Stimulated activated CD4-positive, alpha-beta T cell treated with anti-CD3 and anti-CD28 coated beads, Interleukin-12 subunit alpha, Interleukin-12 subunit beta, amount 100 ng/mL, for 4 hours (primary cell): ENCODE measurements around the gene PAX1.

Experiments used
- DNase-seq: peaks from one replicate; pipeline ENCODE4 v3.0.0-alpha.2; 2020

Gene PAX1

GRCh38 chr20:21703717-21704407 lies 1.6 kb upstream of the PAX1 start:
- no peak for DNase-seq

- DNase-seq = no peak
Observed at GRCh38 chr20:21704408-21705385, 767 bp upstream of the PAX1 start.

DNA sequence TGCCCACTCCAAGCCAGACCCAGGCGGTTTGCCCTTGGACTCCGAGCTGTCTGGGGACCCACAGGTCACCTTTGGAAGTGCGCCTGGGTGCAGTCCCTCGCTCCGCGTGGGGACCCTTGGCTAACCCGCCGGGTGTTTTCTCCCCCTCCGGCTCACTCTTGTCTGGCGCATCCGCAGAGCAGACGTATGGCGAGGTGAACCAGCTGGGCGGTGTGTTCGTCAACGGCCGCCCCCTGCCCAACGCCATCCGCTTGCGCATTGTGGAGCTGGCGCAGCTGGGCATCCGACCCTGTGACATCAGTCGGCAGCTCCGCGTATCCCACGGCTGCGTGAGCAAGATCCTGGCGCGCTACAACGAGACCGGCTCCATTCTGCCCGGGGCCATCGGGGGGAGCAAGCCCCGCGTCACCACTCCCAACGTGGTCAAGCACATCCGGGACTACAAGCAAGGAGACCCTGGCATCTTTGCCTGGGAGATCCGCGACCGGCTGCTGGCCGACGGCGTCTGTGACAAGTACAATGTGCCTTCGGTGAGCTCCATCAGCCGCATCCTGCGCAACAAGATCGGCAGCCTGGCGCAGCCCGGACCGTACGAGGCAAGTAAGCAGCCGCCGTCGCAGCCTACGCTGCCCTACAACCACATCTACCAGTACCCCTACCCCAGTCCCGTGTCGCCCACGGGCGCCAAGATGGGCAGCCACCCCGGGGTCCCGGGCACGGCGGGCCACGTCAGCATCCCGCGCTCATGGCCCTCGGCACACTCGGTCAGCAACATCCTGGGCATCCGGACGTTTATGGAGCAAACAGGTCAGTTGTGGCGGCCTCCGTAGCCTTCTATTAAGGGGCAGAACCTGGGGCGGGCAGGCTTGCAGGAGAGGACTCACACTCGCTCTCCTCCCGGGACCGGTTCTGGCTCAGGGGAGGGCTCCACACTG lies 1.1 kb downstream of the PAX1 start:
- DNase-seq = no peak

DNA sequence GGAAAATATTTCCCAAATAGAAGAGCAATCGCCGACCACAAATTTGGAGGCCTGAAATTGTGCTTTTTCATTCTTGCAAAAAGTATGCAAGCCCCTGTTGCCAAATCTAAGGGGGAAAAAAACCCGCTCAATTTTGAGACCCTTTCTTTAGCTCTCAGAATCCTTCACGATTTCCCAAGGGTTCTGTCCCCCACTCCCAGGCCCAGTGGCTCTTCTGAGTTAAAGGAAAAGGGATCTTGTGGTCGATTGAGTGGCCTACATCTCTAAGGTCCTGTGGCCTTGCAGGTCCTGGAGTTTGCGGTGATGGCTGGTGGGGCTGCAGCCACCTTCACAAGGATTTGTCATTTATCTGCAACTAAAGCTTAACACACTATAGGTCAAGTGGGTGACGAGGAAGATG lies 1.8 kb downstream of the PAX1 start:
- no peak for DNase-seq

DNA sequence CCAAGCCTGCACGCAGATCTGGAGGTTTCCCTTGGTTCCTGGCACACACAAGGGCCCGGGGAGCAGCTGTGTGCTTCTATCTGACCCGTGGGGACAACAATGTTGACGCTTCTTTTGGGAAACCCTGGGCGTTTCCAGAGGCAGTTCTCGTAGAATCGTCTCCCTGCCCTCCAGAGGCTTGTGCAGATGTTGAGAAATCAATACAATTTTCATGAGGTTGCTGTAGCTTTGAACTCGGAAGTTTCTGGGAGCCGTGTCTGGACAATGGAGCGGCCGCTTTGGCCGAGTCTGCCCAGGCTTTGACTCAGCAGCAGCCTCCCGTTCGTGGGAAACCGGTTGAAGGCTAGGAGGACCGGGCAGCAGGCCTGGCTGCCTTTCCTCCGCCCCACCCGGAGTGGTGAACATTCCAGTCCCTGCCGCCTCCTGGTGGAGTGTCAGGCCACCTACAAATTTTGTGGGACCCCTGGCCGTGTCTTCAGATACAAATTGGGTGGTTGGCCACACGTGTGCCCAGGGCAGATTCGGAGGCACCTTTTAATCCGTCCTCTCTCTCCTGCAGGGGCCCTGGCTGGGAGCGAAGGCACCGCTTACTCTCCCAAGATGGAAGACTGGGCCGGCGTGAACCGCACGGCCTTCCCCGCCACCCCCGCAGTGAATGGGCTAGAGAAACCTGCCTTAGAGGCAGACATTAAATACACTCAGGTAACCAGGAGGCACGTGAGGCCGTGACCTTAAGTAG lies 2.7 kb downstream of the PAX1 start:
- no peak for DNase-seq

GRCh38 chr20:21708738-21709534 lies 3.5 kb downstream of the PAX1 start:
- DNase-seq = no peak

DNA sequence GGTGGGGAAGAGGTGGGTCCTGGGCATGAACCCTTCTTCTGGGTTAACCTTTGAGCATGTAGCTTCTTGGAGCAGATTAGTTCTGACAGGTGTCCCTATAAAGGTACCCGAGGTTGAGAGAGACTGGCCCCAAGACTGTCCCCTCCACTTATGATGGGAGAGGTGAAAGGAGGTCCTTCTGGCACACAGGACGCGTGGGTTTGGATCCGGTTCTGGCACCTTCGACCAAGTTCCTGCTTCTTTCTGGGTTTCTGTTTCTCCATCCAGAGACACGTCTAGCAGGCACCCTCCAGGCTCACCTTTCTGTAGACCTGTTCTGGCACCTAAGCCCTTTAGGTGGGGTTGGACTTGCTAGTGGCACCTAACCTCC lies 4.1 kb downstream of the PAX1 start:
- DNase-seq = no peak

GRCh38 chr20:21710341-21710740 lies 4.9 kb downstream of the PAX1 start:
- no peak for DNase-seq

DNA sequence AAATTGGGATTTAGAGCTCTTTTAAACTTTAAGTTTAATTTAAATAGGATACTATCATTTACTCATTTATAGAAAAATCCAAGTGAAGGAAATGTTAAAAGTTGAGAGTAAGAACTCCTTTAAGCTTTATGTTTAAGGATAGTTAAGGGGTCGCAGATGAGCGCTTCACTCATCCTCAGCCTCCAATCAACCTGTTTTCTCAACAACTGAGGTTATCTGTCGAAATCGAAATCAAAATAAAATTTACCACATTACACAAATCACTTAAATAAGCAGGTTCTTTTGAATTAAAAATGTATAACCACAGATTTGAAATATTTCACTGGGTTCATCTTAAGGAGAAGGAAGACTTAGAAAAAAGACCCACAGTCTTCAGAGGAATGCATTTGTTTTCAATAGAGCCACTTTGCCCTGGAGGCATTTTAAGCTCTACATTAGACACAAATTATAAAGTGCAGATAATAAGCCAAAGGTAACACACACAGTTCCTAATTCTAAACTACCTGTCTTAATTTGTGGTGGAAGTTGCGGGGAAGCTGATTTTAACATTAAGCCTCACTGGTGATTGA lies 5.5 kb downstream of the PAX1 start:
- no peak for DNase-seq

DNA sequence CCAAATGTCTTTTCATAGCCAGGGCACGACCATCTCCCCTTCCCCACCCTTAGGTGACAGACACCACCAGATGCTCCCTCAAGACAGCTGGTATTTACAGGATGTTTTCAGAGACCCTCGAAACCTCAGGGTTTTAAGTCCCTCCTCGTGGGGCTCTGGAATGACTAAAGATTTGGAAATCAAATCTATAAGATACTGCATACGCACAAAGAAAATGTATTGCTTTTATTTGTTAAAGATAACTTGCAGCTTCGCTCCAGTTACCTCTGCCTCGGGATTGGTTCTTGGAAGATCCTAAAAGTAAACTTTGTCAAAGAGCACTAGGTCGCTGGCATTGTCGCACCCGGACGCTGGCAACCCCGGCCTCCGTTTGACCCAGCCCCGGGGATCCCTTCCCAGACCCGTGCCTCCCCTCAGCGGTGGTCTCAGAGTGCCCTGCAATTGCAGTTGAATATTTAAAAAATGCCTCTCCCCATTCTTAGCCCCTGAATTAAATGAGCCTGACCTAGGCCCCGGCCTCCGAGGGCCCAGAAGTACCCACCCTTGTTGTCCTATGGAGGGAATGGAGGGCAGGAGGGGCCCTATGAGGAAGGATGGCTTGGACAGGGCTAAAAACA lies 7.1 kb downstream of the PAX1 start:
- DNase-seq = no peak

GRCh38 chr20:21713470-21713869 lies 8.0 kb downstream of the PAX1 start:
- no peak for DNase-seq

DNA sequence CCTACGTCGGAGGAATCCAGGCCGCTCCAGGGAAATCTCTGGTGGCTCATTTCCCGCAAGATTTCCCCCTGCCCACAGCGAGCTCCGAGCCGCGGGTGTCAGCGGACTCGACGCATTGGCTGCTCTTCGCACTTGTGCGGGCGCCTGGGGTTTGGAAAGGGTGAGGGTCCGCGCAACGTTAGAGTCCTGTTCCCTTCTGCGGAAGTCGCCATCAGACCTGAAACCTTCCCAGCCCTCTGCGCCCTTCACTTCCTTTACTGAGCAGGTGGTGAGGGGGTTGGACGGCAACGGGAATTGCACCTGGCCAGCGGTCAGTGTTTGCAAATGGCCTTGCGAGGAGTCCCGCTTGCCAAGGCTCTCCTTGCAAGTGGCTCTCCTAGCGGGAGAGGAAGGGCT lies 8.4 kb downstream of the PAX1 start:
- no peak for DNase-seq

GRCh38 chr20:21714297-21715192 lies 9.1 kb downstream of the PAX1 start:
- DNase-seq = no peak

DNA sequence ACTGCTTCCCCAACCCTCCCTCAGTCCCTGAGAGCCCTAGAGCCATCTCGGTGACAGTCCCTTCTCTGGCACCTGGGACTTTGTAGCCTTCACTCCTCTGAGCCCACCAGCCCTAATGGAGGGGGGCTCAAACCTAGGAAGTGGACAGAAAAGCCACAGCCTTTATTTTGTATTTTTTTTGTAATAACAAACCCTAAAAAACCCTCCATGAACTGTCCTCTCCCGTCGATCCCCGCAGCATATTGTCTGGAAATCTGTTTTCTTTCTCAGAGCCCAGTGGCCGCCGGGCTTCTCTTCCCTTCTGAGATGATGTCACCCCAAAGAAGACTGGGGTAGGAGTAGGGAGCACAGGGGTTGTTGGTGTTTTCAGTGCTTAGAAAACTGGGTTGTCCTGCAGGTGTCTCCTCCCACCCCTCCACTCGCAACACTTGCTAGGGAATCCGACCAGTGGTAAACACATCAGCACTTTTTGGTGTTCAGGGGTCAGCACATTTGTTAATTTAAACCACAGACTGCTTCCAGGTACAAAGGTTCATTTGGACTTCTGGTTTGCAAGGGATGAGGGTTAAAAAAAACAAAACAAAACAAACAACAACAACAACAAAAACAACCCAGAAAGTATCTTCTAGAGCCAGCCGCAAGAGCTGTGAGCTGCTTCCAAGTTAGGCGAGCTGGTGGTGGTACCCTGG lies 9.9 kb downstream of the PAX1 start:
- DNase-seq = no peak

DNA sequence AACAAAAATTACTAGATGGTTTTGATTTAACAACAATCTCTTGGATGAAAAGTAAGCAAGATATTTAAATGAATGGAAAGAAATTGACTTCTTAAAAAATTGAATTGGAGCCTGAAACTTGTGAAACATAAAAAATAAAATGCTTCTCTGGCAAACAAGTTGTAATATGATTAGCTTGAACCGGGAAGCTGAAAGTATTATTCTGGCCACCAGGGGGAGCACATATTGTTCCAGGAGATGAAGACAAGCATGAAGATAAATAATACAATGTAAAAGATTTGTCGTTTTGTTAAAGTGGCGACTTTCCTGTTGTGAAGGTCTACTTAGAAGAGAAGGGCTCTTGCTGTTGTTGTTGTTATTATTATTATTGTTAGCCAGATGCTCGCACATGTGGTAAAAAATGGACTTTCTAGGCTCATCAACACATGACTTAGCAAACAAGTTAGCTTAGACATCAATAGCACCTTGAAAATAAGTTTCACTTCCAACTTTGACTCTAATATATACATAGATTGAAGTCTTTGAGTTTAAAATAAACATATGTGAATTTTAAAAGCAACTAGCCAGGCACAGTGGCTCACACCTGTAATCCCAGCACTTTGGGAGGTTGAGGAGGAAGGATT lies 14.2 kb downstream of the PAX1 start:
- DNase-seq = peak; percentile 8

GRCh38 chr20:21725892-21726291 lies 20.4 kb downstream of the PAX1 start:
- DNase-seq = no peak

DNA sequence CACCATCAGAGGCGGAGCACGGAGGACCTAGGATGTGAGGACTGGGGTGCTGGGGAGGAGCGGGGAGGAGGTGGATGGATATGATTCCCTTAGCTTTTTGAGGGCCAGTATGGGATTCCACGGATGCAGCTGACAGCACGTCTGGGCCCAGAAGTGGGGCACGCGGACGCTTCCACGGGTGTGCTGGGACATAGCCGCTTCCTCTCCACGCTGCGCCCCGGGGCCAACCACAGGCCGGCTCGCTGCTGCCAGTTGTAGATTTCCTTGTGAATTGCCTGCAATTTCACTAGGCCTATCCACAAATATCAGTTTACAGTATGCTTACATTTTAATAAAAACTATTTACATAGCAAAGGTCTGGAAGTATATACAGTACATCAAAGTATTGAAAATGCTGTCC lies 23.9 kb downstream of the PAX1 start:
- no peak for DNase-seq

DNA sequence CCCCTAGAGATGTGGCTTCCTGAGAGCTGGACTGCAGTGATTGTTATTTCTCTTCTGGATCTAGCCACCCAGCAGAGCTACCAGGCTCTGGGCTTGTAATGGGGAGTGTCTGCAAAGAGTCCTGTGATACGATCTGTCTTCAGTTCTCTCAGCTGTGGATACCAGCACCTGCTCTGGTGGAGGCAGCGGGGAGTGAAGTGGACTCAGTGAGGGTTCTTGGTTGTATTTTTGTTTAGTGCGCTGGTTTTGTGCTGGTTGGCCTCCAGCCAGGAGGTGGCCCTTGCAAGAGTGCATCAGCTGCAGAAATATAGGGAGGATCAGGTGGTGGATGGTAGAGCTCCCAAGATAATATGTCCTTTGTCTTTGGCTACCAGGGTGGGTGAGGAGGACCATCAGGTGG lies 33.7 kb downstream of the PAX1 start:
- DNase-seq = no peak

DNA sequence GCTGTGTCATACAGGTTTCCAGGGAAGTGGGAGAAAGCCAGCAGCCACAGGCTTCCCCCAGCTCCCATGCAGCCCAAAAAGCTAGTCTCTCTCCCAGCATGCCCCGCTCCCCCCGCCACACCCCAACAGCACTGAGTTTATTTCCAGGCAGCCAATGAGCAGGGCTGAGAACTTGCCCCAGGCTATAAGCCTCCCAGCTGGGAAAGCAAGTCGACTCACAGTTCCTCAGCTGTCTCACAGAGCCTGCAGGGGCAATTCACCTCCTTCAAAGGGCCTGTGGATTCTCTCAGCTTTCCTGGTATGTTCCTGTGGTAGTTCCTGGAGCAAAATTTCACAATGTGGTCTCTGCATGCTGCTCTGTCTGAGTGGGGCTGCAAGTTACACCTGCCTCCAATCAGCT lies 34.2 kb downstream of the PAX1 start:
- DNase-seq = no peak
